ENCODE data around the gene MED6.

The MED6 gene

GRCh38 chr14:70597731-70598130 is 2.7 kb downstream of the MED6 start:
- DNase-seq = no peak

- no peak for DNase-seq
These were observed 4.8 kb downstream of the MED6 start for GRCh38 chr14:70595443-70596185.

GRCh38 chr14:70594461-70594860 is 6.0 kb downstream of the MED6 start:
- DNase-seq = no peak

GRCh38 chr14:70585231-70585630 is 15.2 kb downstream of the MED6 start:
- DNase-seq = no peak

- DNase-seq = no peak
These were observed 23.6 kb downstream of the MED6 start for GRCh38 chr14:70576891-70577290.

GRCh38 chr14:70573050-70573449 is 27.4 kb downstream of the MED6 start:
- no peak for DNase-seq

- DNase-seq = no peak
These were observed 29.3 kb downstream of the MED6 start for GRCh38 chr14:70571139-70571538.

- DNase-seq = peak; percentile 20 to 34
These were observed 32.7 kb downstream of the MED6 start for GRCh38 chr14:70567791-70568190.

- DNase-seq = no peak
These were observed 36.6 kb downstream of the MED6 start for GRCh38 chr14:70563869-70564268.

GRCh38 chr14:70563417-70563816 is 37.0 kb downstream of the MED6 start:
- DNase-seq = no peak

GRCh38 chr14:70558356-70558755 is 42.1 kb downstream of the MED6 start:
- no peak for DNase-seq

- no peak for DNase-seq
These were observed 44.6 kb downstream of the MED6 start for GRCh38 chr14:70555890-70556289.

GRCh38 chr14:70538087-70538486 is 62.4 kb downstream of the MED6 start:
- DNase-seq = no peak

- DNase-seq = no peak
These were observed 63.6 kb downstream of the MED6 start for GRCh38 chr14:70536830-70537229.

- DNase-seq = no peak
These were observed 65.6 kb downstream of the MED6 start, which contains the start of gene ADAM20 for GRCh38 chr14:70534904-70535303. Gene ADAM20, minus strand, starts transcription at chr14:70535004. Its CDS starts 10,247 bp downstream, at chr14:70524757.
